ENCODE measurements around the gene LPA.
"Not testable (repeated sequence)": the region's sequence is repeated elsewhere in the genome, so short reads cannot be mapped to it uniquely, and the experiment has no call there.

LPA gene, protein sequence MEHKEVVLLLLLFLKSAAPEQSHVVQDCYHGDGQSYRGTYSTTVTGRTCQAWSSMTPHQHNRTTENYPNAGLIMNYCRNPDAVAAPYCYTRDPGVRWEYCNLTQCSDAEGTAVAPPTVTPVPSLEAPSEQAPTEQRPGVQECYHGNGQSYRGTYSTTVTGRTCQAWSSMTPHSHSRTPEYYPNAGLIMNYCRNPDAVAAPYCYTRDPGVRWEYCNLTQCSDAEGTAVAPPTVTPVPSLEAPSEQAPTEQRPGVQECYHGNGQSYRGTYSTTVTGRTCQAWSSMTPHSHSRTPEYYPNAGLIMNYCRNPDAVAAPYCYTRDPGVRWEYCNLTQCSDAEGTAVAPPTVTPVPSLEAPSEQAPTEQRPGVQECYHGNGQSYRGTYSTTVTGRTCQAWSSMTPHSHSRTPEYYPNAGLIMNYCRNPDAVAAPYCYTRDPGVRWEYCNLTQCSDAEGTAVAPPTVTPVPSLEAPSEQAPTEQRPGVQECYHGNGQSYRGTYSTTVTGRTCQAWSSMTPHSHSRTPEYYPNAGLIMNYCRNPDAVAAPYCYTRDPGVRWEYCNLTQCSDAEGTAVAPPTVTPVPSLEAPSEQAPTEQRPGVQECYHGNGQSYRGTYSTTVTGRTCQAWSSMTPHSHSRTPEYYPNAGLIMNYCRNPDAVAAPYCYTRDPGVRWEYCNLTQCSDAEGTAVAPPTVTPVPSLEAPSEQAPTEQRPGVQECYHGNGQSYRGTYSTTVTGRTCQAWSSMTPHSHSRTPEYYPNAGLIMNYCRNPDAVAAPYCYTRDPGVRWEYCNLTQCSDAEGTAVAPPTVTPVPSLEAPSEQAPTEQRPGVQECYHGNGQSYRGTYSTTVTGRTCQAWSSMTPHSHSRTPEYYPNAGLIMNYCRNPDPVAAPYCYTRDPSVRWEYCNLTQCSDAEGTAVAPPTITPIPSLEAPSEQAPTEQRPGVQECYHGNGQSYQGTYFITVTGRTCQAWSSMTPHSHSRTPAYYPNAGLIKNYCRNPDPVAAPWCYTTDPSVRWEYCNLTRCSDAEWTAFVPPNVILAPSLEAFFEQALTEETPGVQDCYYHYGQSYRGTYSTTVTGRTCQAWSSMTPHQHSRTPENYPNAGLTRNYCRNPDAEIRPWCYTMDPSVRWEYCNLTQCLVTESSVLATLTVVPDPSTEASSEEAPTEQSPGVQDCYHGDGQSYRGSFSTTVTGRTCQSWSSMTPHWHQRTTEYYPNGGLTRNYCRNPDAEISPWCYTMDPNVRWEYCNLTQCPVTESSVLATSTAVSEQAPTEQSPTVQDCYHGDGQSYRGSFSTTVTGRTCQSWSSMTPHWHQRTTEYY (N-terminal part only)

DNA sequence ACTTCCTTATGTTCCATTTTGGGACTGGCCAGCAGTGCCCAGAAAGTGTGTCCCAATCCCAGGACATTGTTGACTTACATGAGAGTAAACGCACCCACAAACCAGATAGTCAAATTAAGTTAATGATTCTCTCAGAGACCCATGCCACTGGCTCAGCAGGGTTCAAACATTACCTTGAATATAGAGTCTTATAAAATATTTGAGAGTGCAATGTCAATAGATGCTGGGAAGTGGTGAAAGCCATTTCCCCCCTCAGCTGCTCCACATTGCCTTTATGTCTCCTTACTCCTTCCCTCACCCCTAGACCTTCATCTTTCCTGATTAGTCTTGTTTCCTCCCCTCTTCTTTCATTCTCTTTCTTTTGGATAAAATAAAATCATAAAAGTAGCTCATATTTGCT lies at the start of gene LPA:
Gene LPA (minus strand): TSS at position 78 of the 400 bp plus-strand sequence. CDS start 61 bp downstream, at position 17.
- not testable (repeated sequence) for DNase-seq

DNA sequence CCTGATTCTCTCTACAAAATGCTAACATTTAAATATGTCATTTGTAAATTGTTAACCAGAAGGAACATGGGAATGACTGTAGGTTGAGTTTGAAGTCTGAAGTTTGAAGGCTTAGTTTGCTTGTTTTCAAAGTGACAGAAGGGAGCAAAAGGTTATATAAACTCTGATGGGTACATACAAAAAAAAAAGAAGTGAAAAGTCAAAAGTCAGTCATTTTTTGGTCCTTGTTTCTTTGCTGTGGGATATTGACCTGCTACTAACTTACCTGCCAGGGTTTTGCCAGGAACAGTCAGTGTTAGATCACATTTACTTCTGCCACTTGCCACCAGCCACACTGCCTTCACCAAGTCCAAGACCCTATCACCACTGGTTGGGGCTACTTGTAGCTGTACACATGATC lies 44.9 kb upstream of the LPA start:
- not testable (repeated sequence) for DNase-seq

DNA sequence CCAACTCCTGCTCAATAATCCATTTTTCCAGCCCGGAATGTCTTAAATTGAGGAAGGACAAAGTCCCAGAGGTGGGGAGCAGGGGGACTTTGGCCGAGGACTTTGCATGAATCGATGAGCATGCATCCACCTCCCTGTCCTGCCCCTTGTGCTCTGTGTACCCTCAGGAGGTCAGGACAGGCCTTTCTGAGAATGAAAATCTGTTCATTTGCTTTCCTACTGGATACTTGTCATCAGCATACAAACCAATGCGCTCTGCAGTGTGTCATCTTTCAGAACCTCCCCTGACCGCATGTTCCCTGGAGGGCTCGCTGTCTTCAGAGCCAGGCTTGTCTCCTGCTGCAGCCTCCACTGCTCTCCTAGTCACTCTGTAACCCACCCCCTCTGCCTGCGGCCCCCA lies 40.6 kb upstream of the LPA start:
- DNase-seq: not testable (repeated sequence)

DNA sequence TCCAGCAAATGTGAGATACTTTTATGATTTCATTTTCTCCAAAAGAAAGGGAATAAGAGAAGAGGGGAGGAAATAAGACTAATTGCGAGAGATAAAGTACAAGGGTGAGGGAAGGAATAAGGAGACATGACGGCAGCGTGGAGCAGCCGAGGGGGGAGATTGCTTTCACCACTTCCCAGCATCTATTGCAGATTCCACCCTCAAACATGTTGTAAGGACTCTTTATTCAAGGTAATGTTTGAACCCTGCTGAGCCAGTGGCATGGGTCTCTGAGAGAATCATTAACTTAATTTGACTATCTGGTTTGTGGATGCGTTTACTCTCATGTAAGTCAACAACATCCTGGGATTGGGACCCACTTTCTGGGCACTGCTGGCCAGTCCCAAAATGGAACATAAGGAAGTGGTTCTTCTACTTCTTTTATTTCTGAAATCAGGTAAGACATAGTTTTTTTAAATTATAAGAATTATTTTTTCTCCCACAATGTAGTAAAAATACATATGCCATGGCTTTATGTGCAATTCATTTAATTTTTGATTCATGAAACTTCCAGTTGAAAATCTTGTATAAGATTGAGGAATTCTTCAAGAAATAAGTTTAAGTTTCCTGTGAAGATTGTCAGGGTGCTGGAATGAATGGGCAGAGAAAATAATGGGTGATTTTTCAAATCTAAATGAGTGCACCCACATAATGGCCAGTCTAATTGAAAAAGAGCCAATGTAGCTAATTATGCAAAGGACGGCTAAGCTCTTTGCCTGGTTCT lies 38.0 kb upstream of the LPA start, which contains the start of gene PLG:
Gene PLG (plus strand): TSS at position 327 of the 763 bp plus-strand sequence. CDS start 61 bp downstream, at position 388.
- DNase-seq: not testable (repeated sequence)

DNA sequence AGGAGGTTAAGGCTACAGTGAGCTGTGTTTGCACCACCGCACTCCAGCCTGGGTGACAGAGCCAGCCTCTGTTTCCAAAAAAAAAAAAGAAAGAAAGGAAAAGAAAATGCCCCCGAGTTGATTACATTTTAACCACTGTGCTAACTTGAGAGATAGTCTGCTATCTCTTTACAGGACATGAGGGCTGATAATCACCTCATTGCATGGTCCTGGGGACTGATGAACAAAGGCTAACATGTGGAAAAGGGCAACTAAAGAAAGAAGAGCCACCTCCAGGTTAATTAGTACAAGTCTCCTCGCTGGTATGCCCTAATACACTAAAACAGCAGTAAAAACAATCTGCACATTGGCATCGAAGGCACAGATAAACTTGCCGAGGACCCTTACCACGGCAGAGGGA lies 33.8 kb upstream of the LPA start:
- no peak for DNase-seq

DNA sequence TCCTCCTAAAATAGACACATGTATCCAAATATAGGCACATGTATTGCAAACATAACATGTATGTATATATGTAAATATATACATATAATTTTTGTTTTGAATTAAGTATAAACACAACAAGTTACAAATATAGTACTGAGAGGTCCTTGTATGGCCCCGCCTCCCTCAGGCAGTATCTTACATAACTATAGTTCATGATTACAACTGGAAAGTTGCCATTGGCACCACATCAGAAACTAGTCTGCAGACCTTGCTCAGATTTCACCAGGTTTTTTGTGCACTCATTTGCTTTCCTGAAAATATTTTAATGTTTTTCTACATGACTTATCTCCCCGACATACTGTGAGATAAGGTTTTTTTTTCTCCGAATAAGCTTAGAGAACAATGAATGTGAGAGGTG lies 32.8 kb upstream of the LPA start:
- not testable (repeated sequence) for DNase-seq

DNA sequence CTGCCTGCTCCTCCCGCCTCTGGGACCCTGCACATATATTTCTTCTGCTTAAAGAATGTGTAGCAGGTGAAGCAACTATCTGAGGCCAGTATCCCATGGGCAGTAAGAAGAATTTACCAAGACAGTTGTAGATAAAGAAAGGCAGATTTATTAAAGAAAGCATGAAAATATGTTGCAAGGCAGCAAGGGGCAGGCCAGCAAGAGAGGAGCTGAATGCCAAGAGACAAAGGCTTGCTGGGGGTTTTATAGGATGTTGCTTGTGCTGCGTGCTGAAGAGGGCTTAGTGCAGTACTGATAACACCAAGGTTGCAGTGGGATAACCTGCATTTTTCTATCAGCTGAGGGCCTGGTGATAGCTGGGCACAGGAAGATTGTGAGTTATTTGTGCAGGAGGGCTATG lies 31.5 kb upstream of the LPA start:
- not testable (repeated sequence) for DNase-seq

DNA sequence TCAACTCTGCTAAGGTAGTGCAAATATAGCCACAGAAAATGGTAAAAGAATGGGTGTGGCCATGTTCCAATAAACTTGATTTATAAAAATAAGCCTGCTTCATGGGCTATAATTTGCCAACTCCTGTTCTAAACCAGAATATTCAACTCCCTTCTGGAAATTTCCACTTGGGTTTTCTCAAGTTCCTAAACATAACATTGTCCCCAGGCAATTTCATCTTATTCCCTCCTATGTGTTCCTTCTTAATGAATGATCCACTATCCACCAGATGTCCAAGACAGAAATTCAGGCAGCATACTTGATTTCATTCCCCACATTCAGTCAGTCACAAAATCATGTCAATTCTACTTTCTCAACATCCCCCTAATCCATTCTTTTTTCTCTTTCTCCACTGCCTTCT lies 30.9 kb upstream of the LPA start:
- not testable (repeated sequence) for DNase-seq

DNA sequence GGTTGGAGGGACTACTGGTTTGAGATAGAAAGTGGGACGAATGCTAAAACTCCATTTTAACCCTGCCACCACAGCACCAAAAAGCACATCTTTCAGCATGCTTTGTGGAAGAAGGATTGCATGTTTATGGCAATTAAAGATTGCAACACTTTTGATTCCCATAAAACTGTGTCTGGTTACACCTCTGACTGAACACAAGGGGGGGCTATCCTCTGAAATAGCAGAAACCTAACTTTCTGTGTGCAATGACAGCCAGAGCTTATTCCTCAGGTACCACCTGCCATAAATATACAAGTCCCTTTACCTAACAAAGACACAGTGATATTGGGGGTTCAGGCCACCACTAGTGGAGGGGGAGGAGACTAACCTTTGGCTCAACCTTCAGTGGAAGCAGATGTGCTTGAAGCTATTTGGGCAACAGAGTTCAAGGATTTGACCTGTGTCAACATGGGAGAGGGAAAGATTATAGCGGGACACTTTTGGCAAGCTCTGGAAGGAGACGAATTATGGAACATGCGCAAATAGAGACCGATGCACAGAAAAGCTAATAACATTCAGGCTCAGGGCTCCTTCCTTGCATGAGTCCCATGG lies 28.4 kb upstream of the LPA start:
- no peak for DNase-seq

DNA sequence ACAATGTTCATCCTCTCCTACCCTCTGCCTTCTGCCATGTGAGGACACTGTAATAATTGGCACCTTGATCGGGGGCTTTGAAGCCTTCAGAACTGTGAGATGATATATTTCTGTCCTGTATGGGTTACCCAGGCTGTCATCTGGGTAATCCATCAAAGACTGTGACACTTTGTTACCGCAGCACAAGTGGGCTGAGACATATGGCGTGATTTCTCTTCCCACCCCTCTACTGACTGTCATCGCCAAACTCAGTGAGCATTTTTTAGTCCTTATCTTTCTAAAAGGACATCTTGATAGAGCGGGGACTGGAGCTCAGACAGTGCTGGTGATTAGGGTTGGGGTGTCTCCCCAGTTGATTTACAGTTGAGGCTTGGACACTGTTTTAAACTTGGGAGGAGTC lies 27.5 kb upstream of the LPA start:
- DNase-seq: no peak

DNA sequence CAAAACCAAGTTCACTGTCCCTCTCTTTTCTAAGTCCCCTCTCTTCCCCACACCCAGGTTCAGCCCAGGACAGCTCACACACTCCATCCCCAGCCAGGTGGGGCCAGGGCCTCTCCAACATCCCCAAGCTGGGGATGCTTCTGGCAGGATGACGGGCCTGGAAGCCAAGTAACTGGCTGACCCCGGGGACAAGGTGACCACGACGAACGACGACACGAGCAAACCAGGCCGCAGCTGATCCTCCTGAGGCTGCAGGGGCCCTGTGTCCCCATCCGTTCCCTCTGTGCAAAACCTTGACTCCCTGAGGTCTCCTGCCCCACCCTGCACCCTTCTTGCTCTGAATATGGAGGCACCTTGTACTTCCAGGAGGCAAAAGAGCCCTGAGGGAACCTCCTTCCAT lies 26.4 kb upstream of the LPA start:
- no peak for DNase-seq

DNA sequence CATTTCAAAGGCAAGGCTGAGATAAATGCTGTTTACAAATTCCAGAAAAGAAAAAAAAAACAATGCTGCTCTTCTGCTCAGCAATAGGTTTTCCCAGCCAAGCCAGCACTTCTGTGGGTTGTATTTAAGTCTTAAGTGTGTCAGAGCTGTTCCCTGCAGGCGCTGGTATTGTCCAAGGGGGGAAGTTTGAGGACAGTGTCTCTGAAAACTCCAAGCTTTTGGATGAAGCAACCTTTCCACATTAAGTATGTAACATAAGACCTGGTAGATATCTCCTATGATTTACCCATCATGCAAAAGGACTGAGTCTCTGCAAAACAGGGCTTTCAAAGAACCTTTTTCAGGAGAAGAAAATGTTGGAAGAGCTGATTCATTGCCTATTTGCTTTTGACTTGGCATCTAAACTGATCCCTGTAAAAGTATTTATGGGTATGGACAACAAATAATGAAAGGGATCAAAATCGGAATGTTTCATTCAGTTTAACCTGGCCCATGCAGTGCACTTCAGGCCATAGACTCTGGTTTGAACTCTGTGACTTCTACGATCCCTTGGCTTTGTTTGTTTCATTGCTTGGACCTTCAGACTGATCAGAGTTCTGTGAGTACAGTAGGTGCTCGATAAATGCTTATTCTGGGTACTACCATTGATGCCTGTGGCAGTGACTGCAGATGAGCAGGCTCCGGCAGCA lies 21.8 kb upstream of the LPA start:
- DNase-seq: no peak

DNA sequence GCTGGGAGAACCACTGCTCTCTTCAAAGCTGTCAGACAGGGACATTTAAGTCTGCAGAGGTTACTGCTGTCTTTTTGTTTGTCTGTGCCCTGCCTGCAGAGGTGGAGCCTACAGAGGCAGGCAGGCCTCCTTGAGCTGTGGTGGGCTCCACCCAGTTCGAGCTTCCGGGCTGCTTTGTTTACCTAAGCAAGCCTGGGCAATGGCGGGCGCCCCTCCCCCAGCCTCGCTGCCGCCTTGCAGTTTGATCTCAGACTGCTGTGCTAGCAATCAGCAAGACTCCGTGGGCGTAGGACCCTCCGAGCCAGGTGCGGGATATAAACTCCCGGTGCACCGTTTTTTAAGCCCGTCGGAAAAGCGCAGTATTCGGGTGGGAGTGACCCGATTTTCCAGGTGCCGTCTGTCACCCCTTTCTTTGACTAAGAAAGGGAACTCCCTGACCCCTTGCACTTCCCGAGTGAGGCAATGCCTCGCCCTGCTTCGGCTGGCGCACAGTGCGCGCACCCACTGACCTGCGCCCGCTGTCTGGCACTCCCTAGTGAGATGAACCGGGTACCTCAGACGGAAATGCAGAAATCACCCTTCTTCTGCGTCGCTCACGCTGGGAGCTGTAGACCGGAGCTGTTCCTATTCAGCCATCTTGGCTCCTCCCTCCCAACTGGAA lies 21.2 kb upstream of the LPA start:
- not testable (repeated sequence) for DNase-seq

DNA sequence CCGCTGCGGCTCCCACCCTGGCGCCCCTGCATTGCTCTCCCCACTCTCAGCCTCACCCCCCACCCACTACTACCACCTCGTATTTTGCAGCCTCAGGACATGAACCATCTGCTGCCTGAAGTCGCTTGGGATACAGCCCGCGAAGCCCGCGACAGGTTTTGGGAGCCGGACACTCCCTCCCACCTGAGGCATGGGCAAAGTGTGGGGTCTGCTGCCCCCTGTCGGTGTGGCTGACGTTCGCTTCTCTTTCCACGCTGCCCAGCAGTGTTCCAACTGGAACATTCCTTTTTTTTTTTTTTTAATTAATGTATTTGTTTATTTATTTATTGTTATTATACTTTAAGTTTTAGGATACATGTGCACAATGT lies 15.3 kb upstream of the LPA start:
- DNase-seq: no peak

DNA sequence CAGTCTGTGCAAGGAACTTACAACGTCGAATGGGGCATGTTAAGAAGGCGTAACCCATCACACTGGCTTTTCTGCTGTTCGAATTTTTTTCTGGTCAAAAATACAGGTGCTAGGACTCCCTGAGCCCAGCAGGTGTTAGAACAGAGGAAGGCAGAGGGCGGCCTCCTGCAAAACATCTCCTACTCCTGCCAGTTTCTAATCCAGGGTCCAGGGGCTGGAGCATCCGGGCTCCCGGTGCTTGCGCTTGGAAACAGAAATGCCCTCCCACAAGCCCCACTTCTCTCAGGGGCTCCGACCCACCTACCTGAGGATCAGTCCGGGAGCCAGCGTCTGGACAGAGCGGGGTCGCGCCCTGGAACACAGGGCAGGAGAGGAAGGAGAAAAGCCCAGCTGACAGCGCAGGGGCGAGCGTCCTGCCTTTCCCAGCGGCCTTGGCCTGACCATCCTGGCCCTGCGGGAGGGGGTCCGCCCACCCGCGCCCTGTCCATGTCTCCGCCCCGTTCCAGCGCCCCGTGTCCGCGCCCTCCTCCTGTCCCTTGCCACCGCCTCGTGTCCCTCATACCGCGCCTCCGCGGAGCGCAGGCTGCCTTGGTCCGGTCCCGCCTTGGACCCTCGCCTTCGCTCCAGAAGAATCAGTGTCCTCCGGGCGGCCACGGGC lies 14.8 kb upstream of the LPA start:
- DNase-seq: no peak

DNA sequence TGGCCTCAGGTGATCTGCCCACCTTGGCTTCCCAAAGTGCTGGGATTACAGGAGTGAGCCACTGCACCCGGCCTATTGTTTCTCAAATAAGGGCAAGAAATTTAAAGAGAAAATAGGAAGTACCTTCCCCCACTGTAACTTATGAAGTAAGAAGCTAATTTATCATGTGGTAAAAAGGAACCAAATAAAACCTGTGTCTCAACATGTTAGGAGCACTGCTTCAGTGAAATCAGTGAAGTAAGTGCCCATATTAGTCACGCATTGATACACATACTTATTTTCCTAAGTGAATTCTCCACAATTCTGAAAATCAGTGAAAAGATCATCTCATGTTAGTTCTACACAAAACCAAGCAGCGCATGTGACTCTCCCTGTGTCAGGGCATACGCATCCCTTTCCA lies 14.2 kb upstream of the LPA start:
- no peak for DNase-seq

DNA sequence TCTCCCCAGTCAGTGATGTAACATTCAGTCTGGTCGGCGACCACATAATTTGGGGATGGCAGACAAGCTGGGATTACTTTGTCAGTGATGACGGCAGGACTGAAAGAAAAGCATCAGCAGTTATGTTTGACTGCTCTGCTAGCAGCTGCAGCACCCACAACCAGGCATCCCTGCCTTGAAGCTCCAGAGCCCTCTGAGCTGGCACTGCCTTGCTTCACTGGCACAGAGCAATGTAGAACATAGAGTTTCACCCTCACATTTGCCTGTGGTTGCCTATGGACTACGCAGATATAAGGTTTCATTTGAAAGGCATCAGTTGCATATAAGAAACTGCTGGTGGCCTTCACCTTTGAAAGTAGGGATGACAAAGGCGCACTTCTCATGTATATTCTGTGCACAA lies 12.3 kb upstream of the LPA start:
- not testable (repeated sequence) for DNase-seq

DNA sequence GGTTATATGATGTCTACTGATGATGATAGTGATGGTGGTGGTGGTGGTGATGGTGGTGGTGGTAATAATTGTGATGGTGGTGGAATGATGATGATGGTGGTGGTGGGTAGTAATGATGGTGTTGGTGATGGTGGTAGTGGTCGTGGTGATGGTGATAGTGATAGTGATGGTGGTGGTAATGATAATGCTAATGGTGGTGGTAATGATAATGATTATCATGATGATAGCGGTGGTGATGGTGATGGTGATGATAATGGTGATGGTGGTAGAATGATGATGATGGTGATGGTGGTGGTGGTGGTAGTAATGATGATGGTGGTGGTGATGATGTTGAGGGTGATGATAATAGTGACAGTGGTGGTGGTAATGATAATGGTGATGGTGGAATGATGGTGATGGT lies 4.5 kb upstream of the LPA start:
- DNase-seq: no peak

DNA sequence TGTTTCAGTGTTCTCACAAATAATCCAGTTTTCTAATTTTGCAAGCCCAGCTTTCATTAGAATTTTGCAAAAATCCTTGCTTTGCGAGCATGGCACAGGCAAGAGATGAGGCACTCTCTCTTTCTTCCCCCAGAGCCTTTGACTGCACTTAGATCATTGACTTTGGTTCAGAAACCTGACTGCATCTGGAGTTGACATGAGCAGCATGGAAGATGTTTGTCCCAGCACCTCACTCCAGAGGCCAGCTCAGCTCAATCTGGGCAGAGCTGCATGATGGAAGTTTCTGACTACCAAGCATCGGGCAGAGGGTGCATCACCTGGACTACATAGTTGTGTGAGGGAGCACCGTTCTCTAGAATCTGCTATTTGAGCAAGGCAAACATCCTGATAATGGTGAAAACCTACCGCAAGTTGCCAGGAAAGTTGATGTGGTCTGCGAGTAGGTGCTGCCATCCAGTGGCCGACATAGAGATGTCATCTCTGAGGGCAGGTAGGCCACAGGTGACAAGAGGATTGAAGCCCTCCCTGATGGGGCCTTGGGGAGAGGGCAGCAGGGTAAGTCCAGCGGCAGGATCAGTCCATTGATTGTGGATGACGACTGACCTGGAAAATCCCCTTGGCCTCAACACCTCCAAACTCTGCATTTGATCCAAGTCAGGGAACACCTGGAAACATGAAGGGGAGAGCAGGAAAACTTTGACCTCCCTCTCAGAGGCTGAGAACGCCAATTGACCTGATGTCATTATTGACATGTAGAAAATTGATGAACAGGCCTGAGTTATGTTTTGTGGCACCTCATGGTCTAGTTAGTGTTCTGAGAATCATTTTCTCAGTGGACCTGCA lies 3.8 kb upstream of the LPA start:
- DNase-seq: no peak

All from COR-L47 (cell line).